Mucosa of rectum (tissue), 2 donors: ENCODE data around the gene FLVCR1.
"Not testable (repeated sequence)": the region's sequence is repeated elsewhere in the genome, so short reads cannot be mapped to it uniquely, and the experiment has no call there.

Experiments used
- H3K27ac ChIP-seq, 2 donors: one replicate each; pipeline ENCODE4 v1.7.0; 2013; ENCODE audit warnings: inconsistent platforms in 2 of 2, low read depth in 2 of 2, low read length in 2 of 2
- H3K27me3 ChIP-seq, 2 donors: one replicate each; pipeline ENCODE4 v1.7.0; 2013; ENCODE audit warnings: low read length in 2 of 2; ENCODE audit not compliant: control insufficient read depth in 2 of 2, insufficient read depth in 2 of 2
- H3K36me3 ChIP-seq, 2 donors: one replicate each; pipeline ENCODE4 v1.7.0; 2013; ENCODE audit warnings: low read length in 2 of 2; ENCODE audit not compliant: control insufficient read depth in 2 of 2, insufficient read depth in 2 of 2
- H3K4me1 ChIP-seq, 2 donors: one replicate each; pipeline ENCODE4 v1.7.0; 2013; ENCODE audit warnings: low read length in 2 of 2, mild to moderate bottlenecking in 1 of 2; ENCODE audit not compliant: control insufficient read depth in 2 of 2, insufficient read depth in 2 of 2
- H3K4me3 ChIP-seq, 2 donors: one replicate each; pipeline ENCODE4 v1.7.0; 2013; ENCODE audit warnings: low read length in 2 of 2
- H3K9ac ChIP-seq, 2 donors: one replicate each; pipeline ENCODE4 v1.7.0; 2013; ENCODE audit warnings: low read length in 2 of 2, low read depth in 1 of 2, mild to moderate bottlenecking in 1 of 2
- H3K9me3 ChIP-seq, 2 donors: one replicate each; pipeline ENCODE4 v1.7.0; 2013; ENCODE audit warnings: low read length in 2 of 2; ENCODE audit not compliant: control insufficient read depth in 2 of 2
- donor health status: healthy.
- donor health status: Normal muscosa, but diverticular disease.

Gene FLVCR1

DNA sequence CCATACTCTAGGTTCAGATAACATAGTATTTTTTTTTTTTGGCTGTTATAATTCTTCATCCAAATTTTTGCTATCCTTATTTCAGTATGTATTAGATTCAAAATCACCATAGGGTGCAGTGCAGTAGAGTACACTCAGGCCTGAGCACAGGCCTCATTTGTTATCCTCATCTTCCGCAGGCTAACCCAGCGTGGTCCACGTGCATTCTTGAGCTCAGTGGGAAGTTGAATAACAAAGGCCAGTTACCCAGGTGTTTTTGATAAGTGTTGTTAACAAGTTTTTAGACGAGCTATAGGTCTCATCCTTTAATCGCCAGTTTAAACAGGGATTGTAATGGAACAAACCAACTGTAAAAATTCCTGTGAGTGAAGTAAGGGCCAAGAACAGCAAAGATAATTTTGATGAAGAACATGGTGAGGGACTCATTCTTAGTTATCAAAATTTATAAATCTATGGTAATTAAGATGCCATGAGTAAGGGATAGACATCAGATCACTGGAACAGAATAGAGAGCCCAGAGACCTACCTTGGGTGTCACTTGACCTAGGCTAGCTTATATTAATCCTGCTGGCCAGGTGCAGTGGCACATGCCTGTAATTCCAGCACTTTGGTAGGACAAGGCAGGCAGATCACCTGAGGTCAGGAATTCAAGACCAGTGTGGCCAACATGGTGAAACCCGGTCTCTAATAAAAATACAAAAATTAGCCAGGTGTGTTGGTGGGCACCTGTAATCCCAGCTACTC is 22.0 kb downstream of the FLVCR1 start:
- H3K36me3 ChIP-seq, result peaks cover 3 to 6% of the 10 kb centered on the region in 2 donors
- no peaks in the 10 kb centered on the region for H3K27me3 ChIP-seq
- no peak overlapping the region for H3K27ac ChIP-seq
- H3K9me3 ChIP-seq, result no peaks in the 10 kb centered on the region
- no peak overlapping the region for H3K9ac ChIP-seq
- no peaks in the 10 kb centered on the region for H3K4me1 ChIP-seq
- H3K4me3 ChIP-seq, result no peak overlapping the region

DNA sequence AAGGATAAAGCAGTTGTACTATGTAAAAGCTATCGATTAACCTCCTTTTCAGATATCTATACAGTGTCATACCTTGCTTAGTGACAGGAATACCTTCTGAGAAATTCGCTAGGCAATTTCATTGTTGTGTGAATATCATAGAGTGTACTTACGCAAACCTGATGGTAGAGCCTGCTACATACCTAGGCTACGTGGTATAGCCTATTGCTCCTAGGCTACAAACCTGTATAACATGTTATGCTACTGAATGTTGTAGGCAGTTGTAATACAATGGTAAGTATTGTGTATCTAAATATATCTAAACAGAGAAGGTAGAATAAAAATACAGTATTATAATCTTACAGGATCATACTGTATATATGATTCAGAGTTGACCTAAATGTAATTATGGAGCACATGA is 26.5 kb downstream of the FLVCR1 start:
- Histone ChIP-seq H3K36me3 (peaks cover 3 to 9% of the 10 kb centered on the region in 2 donors), H3K27me3 (no peaks in the 10 kb centered on the region), H3K27ac (no peak overlapping the region), H3K9ac (no peak overlapping the region), H3K9me3 (no peaks in the 10 kb centered on the region), H3K4me3 (no peak overlapping the region), H3K4me1 (no peaks in the 10 kb centered on the region)

DNA sequence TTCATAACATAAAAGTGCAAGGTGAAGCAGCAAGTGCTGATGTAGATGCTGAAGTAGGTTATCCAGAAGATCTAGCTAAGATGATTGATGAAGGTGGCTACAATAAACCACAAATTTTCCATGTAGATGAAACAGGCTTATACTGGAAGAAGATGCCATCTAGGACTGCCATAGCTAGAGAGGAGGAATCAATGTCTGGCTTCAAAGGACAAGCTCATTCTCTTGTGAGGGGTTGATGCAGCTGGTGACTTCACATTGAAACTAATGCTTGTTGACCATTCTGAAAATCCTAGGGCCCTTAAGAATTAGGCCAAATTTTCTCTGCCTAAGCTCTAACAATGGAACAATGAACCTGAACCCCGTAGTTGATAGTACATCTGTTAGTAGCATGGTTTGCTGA is 34.0 kb downstream of the FLVCR1 start:
- Histone ChIP-seq H3K4me1 (no peaks in the 10 kb centered on the region), H3K4me3 (no peak overlapping the region), H3K36me3 (peaks cover 8 to 30% of the 10 kb centered on the region in 2 donors), H3K27me3 (no peaks in the 10 kb centered on the region), H3K9me3 (no peaks in the 10 kb centered on the region), H3K9ac (no peak overlapping the region), H3K27ac (no peak overlapping the region)

DNA sequence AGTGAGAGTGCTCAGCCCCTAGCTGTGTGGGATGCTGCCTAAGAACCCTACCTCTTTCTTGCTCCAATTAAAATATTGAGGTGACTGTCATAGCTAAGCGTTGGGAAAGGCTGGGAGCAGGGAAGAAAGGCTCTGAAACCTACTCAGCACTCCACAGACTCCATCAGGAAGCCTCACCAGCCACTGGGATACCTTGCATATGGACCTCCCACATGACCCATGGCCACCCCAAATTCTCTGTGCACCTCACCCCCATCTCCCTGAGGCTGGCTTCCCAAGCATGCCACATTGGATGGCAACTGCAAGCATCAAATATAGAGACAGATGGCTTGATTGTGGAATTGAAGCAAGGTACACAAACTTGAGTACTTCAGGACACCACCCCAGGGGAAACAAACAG is 41.8 kb downstream of the FLVCR1 start:
- no peak overlapping the region for H3K4me3 ChIP-seq
- H3K4me1 ChIP-seq, result no peaks in the 10 kb centered on the region
- H3K27ac ChIP-seq, result no peak overlapping the region
- H3K9me3 ChIP-seq, result peaks cover 2 to 9% of the 10 kb centered on the region in 2 donors
- no peak overlapping the region for H3K9ac ChIP-seq
- peaks cover 0 to 15% of the 10 kb centered on the region in 2 donors for H3K36me3 ChIP-seq
- no peaks in the 10 kb centered on the region for H3K27me3 ChIP-seq

DNA sequence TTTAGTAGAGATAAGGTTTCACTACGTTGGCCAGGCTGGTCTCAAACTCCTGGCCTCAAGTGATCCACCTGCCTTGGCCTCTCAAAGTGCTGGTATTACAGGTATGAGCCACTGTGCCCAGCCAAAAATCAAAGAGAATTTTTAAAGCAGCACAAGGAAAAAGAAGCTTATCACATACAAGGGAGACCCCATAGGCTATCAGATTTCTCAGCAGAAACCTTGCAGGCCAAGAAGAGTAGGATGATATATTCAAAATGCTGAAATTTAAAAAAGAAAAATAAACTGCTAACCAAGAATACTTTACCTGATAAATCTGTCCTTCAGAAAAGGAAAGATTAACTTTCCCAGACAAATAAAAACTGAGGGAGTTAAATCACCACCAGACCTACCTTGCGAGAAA is 43.2 kb downstream of the FLVCR1 start:
- H3K27me3 ChIP-seq, result no peaks in the 10 kb centered on the region
- no peak overlapping the region for H3K4me3 ChIP-seq
- peaks cover 2 to 9% of the 10 kb centered on the region in 2 donors for H3K9me3 ChIP-seq
- peaks cover 0 to 6% of the 10 kb centered on the region in 2 donors for H3K36me3 ChIP-seq
- no peaks in the 10 kb centered on the region for H3K4me1 ChIP-seq
- no peak overlapping the region for H3K9ac ChIP-seq
- no peak overlapping the region for H3K27ac ChIP-seq

DNA sequence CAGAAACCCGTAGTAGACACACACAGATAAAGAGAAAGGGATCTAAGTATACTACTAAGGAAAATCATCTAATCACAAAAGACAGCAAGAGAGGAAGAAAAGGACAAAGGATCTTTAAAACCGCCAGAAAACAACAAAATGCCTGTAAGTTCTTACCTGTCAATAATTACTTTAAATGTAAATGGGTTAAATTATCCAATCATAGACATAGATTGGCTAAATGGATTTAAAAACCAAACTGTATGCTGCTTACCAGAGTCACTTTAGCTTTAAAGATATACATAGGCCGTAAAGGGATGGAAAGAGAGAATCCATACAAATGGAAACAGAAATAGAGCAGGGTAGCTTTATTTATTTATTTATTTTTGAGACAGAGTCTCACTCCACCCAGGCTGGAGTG is 44.0 kb downstream of the FLVCR1 start:
- Histone ChIP-seq H3K27ac (no peak overlapping the region), H3K9ac (no peak overlapping the region), H3K9me3 (peaks cover 2 to 9% of the 10 kb centered on the region in 2 donors), H3K4me1 (no peaks in the 10 kb centered on the region), H3K36me3 (peaks cover 0 to 6% of the 10 kb centered on the region in 2 donors), H3K4me3 (no peak overlapping the region), H3K27me3 (no peaks in the 10 kb centered on the region)

DNA sequence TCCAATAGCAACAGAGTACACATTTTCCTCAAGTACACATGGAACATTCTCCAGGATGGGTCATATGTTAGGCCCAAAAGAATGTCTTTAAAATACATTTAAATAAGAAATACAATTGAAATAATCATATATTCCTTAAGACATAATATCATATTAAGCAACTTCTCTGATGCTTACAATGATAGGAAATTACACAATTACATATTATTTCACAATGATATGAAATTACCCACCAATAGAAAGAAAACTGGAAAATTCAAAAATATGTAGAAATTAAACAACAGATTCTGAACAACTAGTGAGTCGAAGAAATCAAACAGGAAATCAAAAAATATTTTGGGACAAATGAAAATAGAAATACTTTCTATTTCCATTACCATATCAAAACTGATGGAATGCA is 45.6 kb downstream of the FLVCR1 start:
- no peaks in the 10 kb centered on the region for H3K4me1 ChIP-seq
- H3K9me3 ChIP-seq, result peaks cover 0 to 9% of the 10 kb centered on the region in 2 donors
- no peaks in the 10 kb centered on the region for H3K27me3 ChIP-seq
- H3K4me3 ChIP-seq, result no peak overlapping the region
- H3K36me3 ChIP-seq, result peaks cover 0 to 3% of the 10 kb centered on the region in 2 donors
- H3K27ac ChIP-seq, result no peak overlapping the region
- no peak overlapping the region for H3K9ac ChIP-seq

DNA sequence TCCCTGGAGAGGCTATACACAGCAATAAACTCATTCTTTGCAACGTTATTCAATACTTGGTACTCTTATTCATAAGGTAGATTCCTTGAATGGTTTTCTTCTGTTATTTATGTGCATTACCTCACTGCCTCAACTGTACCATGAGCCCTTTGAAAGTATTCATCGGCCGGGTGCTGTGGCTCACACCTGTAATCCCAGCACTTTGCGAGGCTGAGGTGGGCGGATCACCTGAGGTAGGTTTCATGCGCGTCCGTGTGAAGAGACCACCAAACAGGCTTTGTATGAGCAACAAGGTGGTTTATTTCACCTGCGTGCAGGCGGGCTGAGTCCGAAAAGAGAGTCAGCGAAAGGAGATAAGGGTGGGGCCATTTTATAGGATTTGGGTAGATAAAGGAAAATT is 50.0 kb downstream of the FLVCR1 start:
- H3K4me1 ChIP-seq, H3K36me3 ChIP-seq, H3K27me3 ChIP-seq, H3K4me3 ChIP-seq, H3K27ac ChIP-seq, H3K9me3 ChIP-seq, H3K9ac ChIP-seq: not testable (repeated sequence)

DNA sequence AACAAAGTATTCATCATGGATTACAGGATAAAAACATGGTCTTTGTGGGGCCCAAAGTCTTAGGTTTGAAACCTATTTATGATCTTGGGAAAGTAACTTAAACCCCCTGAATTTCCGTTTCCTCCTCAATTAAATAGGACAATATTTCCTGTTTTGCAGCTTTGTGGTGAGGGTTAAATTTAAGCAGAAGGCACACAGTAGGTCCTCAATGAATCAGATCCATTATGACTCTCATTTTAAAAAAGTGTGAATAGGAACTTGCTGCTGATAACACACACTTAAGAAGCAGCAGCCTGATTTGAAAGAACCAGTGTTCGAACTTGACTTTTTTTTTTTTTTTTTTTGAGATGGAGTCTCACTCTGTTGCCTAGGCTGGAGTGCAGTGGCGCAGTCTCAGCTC is 50.9 kb downstream of the FLVCR1 start:
- no peak overlapping the region for H3K9ac ChIP-seq
- H3K27ac ChIP-seq, result no peak overlapping the region
- no peak overlapping the region for H3K4me3 ChIP-seq
- H3K9me3 ChIP-seq, result no peaks in the 10 kb centered on the region
- no peaks in the 10 kb centered on the region for H3K4me1 ChIP-seq
- no peaks in the 10 kb centered on the region for H3K27me3 ChIP-seq
- no peaks in the 10 kb centered on the region for H3K36me3 ChIP-seq

DNA sequence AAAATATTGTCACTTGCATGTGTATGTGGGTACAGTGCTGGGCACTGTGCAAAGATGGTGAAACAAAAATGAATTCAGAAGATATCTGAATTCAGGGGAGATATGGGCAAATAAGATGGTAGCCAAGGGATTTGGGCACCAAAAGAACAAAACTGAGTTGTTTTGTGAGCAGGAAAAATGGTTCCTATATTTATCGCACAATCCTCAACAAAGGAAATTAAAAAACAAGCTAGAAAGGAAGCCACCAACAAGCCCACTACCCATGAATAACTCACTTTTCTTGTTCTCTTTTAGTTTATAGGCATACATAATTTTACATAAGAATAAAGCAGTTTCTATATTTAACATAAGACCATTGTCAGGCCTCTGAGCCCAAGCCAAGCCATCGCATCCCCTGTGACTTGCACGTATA is 51.6 kb downstream of the FLVCR1 start:
- Histone ChIP-seq H3K27me3 (no peaks in the 10 kb centered on the region), H3K27ac (no peak overlapping the region), H3K36me3 (no peaks in the 10 kb centered on the region), H3K9me3 (no peaks in the 10 kb centered on the region), H3K9ac (no peak overlapping the region), H3K4me3 (no peak overlapping the region), H3K4me1 (no peaks in the 10 kb centered on the region)
